GM19372 (cell line): Measurements from ENCODE around the gene MC5R.
"Not testable (repeated sequence)": the region's sequence is repeated elsewhere in the genome, so short reads cannot be mapped to it uniquely, and the experiment has no call there.

Experiments used
- ATAC-seq: cut with Tn5 transposase; IDR thresholded peaks from one replicate; pipeline ENCODE4 v1.9.1; 2021; ENCODE audit warnings: mild to moderate bottlenecking, low read depth, moderate library complexity; ENCODE audit not compliant: unreplicated experiment

Gene MC5R

DNA sequence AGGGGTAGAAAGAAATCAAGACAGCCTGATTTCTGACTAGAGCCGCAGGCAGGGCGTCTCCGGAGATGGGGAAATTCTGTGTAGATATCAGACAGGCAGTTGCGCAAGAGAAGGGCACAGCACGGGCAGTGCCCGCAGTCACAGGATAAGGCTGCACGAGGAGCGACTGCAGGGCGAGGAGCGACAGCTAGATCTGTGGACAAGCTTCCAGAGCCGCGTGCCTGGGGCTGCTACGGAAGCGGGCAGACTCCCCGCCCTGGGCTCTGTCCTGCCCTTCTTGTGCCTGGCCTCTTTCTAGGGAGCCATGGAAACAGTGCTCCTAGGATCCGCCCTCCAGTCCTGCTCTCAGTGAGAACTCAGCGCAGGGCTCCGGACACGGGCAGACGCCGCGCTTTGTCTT is 12.6 kb downstream of the MC5R start:
- ATAC-seq = no peak

DNA sequence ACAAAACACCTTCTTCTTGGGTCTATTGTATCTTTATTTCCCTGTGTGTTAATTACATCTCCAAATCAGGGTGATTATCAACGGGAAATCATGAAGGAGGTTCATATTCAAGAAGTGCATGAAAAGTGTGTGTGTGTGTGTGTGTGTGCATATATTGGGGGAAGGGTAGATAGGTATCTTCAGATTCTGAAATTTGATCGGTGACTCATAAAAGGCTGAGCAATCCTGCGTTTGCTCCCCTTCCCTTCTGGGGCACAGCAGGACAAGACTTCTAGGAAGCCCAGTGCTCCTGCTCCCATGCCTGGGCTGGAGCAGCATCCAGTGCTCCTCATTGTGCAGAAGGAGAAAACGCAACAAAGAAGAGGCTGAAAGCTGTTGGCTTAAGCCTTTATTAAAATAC is 25.8 kb downstream of the MC5R start:
- ATAC-seq = no peak

DNA sequence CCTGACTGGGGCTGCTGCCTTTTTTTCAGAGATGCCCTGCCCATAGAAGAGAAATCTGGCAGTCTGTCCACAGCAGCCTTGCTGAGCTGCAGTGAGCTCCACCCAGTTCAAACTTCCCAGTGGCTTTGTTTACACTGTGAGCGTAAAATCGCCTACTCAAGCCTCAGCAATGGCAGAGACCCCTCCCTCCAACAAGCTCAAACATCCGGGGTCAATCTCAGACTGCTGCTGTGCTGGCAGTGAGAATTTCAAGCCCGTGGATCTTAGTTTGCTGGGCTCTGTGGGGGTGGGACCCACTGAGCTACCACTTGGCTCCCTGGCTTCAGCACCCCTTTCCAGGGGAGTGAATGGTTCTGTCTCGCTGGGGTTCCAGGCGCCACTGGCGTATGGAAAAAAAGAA is 38.9 kb downstream of the MC5R start:
- ATAC-seq = not testable (repeated sequence)

DNA sequence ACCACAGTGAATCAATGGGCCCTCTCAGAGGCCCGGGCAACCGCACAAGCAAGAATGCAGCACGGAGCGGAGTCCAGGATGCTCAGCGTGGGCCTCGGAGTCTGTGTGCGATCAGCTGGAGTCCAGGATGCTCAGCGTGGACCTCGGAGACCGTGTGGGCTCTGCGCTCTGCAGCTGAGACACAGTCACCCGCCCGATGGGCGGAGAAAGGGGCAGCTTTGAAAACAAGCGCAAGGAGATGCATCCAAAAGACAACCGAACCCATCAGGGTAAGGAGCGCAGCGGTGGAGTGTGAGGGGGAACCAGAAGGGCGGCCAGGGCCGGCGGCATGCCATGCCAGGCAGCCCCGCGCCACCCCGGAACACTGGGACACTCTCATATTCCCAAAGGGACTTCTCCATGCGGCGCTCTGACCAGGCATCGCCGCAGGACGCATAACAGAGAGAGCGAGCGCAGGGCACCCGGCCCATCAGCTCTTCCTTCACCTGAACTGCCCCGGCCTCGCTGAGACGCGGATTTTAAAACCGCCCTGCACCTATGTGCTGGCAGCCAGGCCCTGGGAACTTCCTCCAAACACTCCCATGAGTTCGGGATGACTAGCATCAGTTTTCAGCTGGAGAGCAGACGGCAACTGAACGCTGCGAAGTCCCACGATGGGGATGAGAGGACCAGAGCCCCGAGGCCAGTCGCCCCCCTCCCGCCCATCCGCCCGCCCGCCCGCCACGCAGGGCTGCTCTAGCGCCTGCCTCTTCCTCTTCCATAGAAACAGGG is 44.7 kb downstream of the MC5R start:
- no peak for ATAC-seq

DNA sequence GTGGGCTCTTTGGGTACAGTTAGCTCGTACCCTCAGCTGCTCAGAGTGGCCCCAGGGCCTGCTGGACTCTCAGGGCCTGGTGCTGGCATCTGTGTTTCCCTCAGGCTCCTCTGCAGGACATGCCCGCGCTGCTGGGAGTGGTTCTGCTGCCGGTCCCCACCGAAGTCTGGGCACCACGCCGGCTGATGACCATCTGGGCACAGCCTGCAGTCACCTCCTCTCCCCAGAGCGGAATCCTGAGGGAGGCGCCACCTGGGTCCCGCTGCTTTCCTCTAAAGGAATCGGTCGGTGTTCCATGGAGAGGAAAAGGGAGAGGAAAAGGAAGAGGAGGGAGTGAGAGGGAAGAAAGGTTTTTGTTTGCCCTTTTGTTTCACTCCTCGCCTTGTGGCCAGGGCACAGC is 47.8 kb downstream of the MC5R start:
- no peak for ATAC-seq

DNA sequence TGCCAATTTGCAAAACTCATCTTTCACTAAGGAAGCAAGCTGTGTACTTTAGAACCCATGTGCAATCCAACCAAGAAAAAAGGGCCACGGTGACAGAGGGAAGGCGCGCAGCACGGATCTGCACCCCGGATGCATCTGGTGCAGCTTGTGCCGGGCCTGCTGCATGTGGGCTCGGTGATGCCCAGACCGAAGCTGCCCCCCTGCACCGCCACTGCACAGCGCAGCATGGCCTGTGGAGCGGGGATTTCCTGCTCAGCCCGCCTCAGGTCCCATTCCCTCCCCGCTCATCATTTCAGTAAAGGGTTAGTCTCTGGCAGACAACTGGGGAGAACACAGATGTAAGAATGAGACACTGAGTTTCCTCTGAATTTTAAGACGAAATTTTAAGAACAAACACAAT is 48.4 kb downstream of the MC5R start:
- ATAC-seq = no peak

DNA sequence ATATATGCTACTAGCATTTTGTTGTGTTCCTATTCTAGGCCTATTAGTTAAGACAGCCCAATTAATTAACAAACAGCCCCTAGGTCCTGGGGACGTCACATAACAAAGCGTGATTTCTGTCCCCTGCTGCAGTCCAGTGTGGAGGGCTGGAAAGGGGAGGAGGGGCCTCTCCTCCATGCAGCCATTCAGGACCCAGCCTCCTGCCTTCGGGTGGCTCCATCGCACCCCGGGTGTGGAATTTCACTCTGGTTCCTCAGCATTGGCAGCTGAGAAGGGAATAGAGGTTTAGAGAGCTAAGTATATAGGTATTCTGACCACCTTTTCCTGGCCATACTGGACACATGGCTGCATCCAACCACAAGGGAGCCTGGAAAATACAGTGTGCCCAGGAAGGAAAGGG is 49.0 kb downstream of the MC5R start:
- no peak for ATAC-seq

DNA sequence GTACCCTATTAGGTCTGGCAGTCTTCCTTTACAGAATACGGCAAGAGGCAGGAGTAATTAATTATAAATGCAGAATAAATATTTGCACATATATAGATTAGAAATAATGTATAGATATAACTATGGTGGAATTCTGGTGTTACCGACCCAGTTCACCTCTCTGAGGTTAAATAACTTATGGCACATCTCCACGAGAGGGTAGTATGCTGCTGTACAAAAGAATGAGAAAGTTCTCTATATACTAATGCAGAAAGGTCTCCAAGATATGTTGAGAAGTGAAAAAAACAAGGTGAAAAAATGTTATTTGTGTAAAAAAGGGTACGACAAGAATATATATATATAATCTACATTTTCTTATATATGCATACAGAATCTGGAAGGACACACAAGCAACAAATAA is 50.6 kb downstream of the MC5R start:
- no peak for ATAC-seq
